Islet precursor cell (in vitro differentiated cells): ENCODE measurements around the gene AGGF1.
"Not testable (repeated sequence)": the region's sequence is repeated elsewhere in the genome, so short reads cannot be mapped to it uniquely, and the experiment has no call there.

ENCODE experiments used
- DNase-seq: peaks from one replicate; pipeline ENCODE4 v3.0.0-alpha.2; 2018

AGGF1 gene

GRCh38 chr5:77030097-77031071, at the start of gene AGGF1:
Gene AGGF1 (plus strand): TSS chr5:77030404. CDS start chr5:77030767, 363 bp downstream.
- peak; percentile 96 for DNase-seq

DNA sequence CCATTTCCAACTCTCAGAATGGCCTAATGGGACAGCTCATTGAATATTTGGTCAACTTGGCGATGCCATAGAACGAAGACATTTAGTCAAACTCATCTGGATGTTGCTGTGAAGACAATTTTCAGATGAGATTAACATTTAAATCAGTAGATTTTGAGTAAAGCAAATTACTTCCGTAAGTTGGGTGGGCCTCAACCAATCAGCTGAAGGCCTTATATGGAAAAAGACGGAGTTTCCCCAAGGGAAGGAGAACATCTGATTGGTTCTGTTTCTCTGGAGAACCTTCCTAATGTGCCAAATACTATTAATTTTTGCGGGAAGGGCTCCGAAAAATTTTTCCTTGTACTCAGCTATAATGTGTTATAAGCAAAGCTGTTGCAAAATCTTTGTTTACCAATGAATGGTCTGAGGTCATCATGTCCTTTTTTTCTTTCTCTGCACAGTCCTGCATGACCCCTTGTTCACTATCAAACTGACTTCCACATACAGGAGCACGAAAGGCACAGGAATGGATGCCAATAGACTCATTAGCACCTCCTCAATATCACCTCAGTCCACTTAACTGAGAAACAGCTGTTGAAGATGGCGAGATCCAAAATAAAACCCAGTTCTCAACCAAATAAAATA, 49.6 kb upstream of the AGGF1 start:
- no peak for DNase-seq

DNA sequence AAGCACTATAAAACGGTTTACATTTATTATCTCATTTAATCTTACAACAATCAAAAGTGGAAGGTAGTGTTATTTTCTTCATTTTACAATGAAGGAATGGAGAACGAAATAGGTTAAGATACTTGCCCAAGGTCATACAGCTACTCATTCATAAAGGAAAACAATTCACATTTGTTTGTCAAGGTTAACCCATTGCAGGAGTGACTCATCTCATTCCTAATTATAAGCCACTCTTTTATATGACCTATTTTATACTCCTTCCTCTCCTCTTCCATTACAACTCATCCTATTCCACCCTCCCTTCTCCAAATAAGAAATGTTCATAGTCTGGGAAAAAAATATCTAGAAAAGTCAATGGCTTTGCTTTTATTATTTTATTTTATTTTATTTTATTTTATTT, 47.8 kb upstream of the AGGF1 start:
- no peak for DNase-seq

- no peak for DNase-seq
These were observed 46.7 kb upstream of the AGGF1 start for GRCh38 chr5:76983468-76983867.

DNA sequence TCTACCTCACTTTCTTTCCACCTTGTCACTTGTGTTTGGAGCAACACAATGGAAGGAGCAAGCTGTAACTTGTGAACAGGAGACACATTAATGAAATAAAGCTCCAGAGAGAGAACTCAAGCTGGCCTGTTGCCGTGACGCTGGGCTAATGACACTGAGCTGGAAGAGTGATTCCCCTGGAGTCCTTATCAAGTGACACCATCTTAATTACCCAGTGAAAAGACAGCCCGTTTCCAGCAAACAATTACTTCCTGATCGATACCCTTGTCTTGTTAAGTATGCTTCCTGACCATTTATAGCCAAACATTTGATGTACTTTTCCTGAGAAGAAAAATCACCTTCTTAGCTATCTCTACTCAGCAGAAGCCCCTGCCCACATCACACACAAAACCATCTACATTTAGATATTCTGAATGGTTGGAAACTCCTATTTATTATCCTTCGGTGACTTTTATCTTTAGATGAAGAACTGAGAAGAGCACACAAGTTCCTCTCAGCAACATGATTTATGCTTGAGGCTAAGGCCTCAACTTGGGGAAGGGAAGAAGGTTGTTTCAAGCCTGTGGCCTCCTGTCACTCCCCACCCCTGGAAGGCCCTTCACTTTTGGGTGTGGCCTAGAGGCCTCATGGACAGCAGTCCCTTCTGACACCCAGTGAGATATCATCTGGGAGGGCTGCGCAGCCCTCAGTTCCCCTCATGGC, 43.2 kb upstream of the AGGF1 start:
- no peak for DNase-seq

GRCh38 chr5:76990899-76991459, 39.2 kb upstream of the AGGF1 start:
- no peak for DNase-seq

DNA sequence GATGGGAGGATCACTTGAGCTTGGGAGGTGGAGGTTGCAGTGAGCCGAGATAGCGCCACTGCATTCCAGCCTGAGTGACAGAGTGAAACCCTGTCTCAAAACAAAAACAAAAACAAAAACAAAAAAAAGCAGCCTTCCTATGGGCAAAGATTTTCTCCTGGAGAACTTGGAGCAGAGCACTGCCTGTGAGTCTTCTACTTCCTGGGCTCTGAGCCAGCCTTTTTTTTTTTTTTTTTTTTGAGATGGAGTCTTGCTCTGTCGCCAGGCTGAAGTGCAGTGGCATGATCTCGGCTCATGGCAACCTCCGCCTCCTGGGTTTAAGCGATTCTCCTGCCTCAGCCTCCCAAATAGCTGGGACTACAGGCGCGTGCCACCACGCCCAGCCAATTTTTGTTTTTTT, 36.8 kb upstream of the AGGF1 start:
- not testable (repeated sequence) for DNase-seq

DNA sequence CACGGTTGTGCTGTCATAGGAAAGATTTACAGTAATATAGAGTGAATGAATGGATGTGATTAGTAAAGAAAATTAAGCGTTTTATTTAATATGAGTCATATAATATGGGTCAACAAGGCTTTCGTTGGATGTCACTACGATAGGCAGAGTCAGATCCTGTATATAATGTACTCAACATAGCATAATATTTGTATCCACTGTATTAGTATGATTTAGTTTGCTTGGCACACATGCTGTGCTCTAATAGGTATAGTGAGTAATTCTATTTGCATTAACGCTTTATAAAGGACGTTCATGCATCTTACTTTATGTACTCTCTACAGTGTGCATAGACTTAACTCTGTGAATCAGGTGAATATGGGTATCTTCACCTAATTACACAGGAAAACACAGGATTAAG, 35.9 kb upstream of the AGGF1 start:
- DNase-seq, result no peak

DNA sequence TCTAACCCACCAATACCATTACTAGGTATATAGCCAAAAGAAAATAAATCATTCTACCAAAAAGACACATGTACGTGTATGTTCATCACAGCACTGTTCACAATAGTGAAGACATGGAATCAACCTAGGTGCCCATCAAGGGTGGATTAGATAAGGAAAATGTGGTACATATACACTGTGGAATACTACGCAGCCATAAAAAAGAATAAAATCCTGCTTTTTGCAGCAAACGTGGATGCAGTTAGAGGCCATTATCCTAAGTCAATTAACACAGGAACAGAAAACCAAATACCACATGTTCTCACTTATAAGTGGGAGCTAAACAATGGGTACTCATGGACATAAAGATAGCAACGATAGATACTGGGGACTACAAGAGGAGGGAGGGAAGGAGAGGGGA, 32.0 kb upstream of the AGGF1 start:
- not testable (repeated sequence) for DNase-seq

DNA sequence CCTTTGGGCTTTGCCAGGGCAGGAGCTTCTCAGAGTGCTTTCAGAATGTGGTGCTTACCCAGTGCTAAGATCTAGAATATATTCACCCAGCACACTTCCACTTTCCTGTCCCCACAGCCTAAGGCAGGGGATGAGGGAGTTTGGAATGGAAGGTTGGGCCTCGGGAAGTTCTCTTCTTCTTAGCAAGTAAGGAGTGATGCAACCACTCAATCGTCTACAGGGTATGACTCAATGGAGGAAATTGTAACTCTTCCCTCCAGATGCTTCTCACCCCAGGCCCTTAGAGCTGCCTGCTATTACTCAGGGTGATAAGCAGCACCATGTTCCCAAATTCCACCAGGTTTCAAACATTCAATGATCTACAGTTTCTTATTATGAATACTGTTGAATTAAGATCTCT, 30.8 kb upstream of the AGGF1 start:
- DNase-seq, result peak; percentile 80

DNA sequence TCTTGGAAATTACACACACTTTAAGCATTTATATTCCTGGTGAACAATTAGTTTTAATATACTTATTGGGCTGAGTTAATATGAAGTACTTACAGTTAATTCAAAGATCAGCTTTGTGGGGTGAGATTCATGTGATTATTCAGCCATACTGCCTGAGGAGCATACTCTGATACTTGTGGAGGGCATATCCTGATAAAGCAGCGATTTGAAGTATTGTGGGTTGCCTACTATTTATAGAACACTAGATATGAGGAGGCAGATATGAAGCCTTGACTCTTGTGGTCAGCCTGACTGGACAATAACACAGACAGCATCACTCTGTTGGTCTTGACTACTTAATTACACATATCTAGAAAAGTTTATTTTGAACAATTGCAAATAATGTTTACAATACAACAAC, 27.0 kb upstream of the AGGF1 start:
- no peak for DNase-seq

GRCh38 chr5:77006124-77006523, 24.1 kb upstream of the AGGF1 start:
- DNase-seq, result no peak

DNA sequence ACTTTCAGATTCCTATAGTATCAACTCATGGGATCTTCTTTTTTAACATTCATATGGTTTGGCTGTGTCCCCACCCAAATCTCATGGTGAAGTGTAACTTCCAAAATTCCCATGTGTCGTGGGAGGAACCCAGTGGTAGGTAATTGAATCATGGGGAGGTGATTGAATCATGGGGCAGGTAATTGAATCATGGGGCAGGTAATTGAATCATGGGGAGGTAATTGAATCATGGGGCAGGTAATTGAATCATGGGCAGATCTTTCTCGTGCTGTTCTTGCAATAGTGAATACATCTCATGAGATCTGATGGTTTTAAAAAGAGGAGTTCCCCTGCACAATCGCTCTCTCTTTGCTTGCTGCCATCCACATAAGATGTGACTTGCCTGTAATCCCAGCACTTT, 21.8 kb upstream of the AGGF1 start:
- DNase-seq, result no peak

- no peak for DNase-seq
These were observed 20.0 kb upstream of the AGGF1 start for GRCh38 chr5:77010243-77010642.

- DNase-seq, result no peak
These were observed 18.7 kb upstream of the AGGF1 start for GRCh38 chr5:77011498-77011897.

DNA sequence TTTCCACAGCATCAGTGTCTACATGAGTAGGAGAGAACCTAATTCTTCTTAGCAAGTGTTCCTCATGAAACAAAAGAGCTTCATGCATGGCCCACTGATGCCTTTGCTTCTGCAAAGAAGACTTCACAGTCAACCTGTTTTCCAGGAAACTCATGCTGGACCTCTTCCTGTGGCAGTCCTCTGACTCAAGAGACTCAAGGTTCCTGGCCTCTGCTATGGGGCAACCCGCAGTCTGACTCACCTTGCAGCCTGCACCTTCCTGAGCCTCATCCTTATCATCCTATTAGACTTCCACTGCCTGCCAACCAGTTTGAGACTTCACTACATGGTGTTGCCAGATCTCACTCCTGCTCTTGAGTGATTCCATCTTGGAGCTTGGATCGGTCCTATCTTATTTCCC, 17.6 kb upstream of the AGGF1 start:
- no peak for DNase-seq

GRCh38 chr5:77015938-77016569, 14.2 kb upstream of the AGGF1 start:
- no peak for DNase-seq

DNA sequence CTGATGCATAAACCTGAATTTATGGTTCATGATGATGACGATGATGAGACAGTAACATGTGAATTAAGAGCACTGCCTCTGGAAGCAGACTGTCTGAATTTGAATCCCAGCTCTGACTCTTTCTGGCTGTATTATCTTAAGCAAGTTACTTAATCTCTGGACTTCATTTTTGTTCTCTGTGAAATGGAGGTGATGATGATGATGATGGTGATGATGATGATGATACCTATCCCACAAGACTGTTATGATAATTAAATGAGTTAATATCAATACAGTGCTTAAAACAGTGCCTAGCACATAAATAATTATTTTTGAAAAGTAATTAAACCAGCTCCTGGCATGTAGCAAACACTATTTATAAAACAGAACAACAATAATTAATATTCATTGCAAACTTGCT, 13.2 kb upstream of the AGGF1 start:
- DNase-seq, result no peak

- DNase-seq, result no peak
These were observed 12.5 kb upstream of the AGGF1 start for GRCh38 chr5:77017668-77018067.

DNA sequence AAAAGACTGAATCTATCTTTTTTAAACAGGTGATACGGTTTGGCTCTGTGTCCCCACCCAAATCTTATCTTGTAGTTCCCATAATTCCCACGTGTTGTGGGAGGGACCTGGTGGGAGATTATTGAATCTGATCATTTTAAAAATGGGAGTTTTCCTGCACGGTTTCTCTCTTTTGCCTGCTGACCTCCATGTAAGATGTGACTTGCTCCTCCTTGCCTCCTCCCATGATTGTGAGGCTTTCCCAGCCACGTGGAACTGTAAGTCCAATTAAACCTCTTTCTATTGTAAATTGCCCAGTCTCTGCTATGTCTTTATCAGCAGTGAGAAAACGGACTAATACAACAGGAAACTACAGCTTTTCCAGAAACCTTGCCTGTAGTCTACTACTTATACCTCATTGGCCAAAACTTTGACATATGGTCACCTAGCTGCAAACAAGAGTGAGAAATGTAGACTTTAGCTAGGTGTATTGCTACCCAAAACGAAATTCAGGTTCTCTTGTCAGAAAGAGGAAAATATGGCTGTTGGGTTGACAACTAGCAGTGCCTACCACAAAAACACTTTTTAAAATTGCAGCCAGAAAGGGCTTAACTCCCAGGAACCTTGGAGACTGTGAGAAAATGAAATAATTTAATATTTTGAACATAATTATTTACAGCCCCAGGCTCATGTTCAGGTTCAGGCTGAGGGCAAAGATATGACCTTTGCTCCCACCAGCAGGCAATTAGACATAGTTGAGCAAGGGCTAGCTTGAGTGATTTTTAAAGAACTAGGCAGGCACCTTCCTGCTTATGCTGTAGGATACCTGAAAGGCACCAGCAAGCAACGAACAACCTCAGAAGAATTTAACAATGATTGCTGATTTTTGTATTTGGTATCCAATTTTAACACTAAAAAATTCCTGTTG, 7.4 kb upstream of the AGGF1 start:
- no peak for DNase-seq

GRCh38 chr5:77024490-77024889, 5.7 kb upstream of the AGGF1 start:
- no peak for DNase-seq
